Transverse colon (tissue), 4 donors: ENCODE data around the gene NANS. TPM values are rescaled to one million over a fixed set of nuclear protein-coding genes. Genes with fewer than 3 reads are reported as not detected.

Experiments used
- DNase-seq: peaks from one replicate; pipeline ENCODE4 v3.0.0-alpha.2; 2019
- H3K27ac ChIP-seq, 4 donors: fragments of 200-600 bp; sonication (generic); 2 replicates each; pipeline ENCODE4 v1.5.1; 2016 to 2018; ENCODE audit warnings: inconsistent platforms in 4 of 4
- H3K27me3 ChIP-seq: fragments of 200-600 bp; sonication (generic); 2 replicates; pipeline ENCODE4 v1.5.1; 2017; ENCODE audit warnings: inconsistent platforms
- H3K36me3 ChIP-seq, 4 donors: fragments of 200-600 bp; sonication (generic); 2 replicates each; pipeline ENCODE4 v1.5.1; 2017 to 2019; ENCODE audit warnings: inconsistent platforms in 4 of 4
- H3K4me1 ChIP-seq, 4 donors: fragments of 200-600 bp; sonication (generic); 2 replicates each; pipeline ENCODE4 v1.5.1; 2017 to 2020; ENCODE audit warnings: inconsistent platforms in 4 of 4
- H3K4me3 ChIP-seq, 4 donors: fragments of 200-600 bp; sonication (generic); 1 replicate in 1 of 4; 2 replicates in 3 of 4; pipeline versions ENCODE4 v1.5.1 to v1.6.1; 2017 to 2019; ENCODE audit warnings: inconsistent platforms in 4 of 4
- H3K9me3 ChIP-seq, 2 donors: fragments of 200-600 bp; sonication (generic); 2 replicates each; pipeline ENCODE4 v1.5.1; 2017 to 2019; ENCODE audit warnings: inconsistent platforms in 2 of 2
- CTCF ChIP-seq, 5 experiments: fragments of 200-600 bp in 3 of 5; fragments of 450-650 bp in 2 of 5; sonication (generic) in 3 of 5; IDR thresholded peaks; 1 replicate in 2 of 5; 2 replicates in 3 of 5; pipeline ENCODE4 v1.5.1; 2016 to 2017; ENCODE audit warnings: antibody characterized with exemption in 5 of 5, inconsistent platforms in 3 of 5, mild to moderate bottlenecking in 2 of 5, moderate library complexity in 1 of 5
- EP300 ChIP-seq: sonication (generic); formaldehyde crosslinking; IDR thresholded peaks from one replicate; pipeline ENCODE4 v1.6.1; 2017; ENCODE audit warnings: antibody characterized with exemption, low read depth
- POLR2A ChIP-seq: fragments of 450-650 bp; IDR thresholded peaks from one replicate; pipeline ENCODE4 v1.6.1; 2016; ENCODE audit warnings: antibody characterized with exemption, mild to moderate bottlenecking, moderate library complexity
- POLR2AphosphoS5 ChIP-seq, 3 donors: sonication (generic); formaldehyde crosslinking; IDR thresholded peaks; one replicate each; pipeline ENCODE4 v1.6.1; 2016; ENCODE audit warnings: antibody characterized with exemption in 3 of 3
- whole genome bisulfite sequencing, 2 donors: methylation state at CpG; one replicate each; pipeline ENCODE4 v1.1.5; 2018; ENCODE audit warnings: low coverage in 1 of 2; 5-methylcytosine and 5-hydroxymethylcytosine counted together
- in situ Hi-C, 4 donors: fragments of 200-750 bp; cut with MboI; loops; one replicate each; pipeline versions ENCODE4 v1.15.0 to v1.15.1; 2017; ENCODE audit warnings: low sequenced_read_pairs in 3 of 4, low pct_ligation_motif_present in 1 of 4, low pct_unique_long_range_greater_than_20kb in 1 of 4
- intact Hi-C: fragments of 100-400 bp; cut with DNase I; formaldehyde crosslinking; loops from one replicate; pipeline ENCODE4 v1.15.1; 2023; ENCODE audit warnings: low total_unique reads
- total RNA-seq, 4 donors: library from RNA; depleted of rRNA; stranded (reverse); fragments of >200 nt; gene quantifications; one replicate each; pipeline ENCODE4 v1.1.0, GENCODE V29; 2016

NANS gene
- 100 to 1,000 TPM in 3 of 4 donors, 10 to 100 TPM in 1; 86.6 to 319 (median 269) TPM for total RNA-seq

GRCh38 chr9:98056269-98057137 is at the start of gene NANS:
NANS (plus strand) TSS chr9:98056732; CDS start chr9:98056809, 77 bp downstream.
- intact Hi-C loops = loop anchor here (5.0 kb wide), 1 partner anchor 74 kb away; the partner anchor contains the start of gene ANP32B
- peak; percentile 97 for DNase-seq
- Histone ChIP-seq H3K9me3 (no peaks in the 10 kb centered on the region), H3K4me1 (peaks cover 8 to 40% (median 25%) of the 10 kb centered on the region in 4 donors), H3K4me3 (peak within 1 kb of the TSS; percentile 67 to 88 (median 80)), H3K27me3 (no peaks in the 10 kb centered on the region), H3K36me3 (peaks cover 0 to 7% (median under 1%) of the 10 kb centered on the region in 4 donors), H3K27ac (peak within 1 kb of the TSS; percentile 92 to 99 (median 97))
- TF ChIP-seq POLR2A = peak; percentile 98
- peak in 2 of 5 experiments; percentile 12 to 17 for TF ChIP-seq CTCF (IDR thresholded peaks at IDR 0.05)
- peak; percentile 99 for TF ChIP-seq POLR2AphosphoS5 (IDR thresholded peaks at IDR 0.05)
- no peak for TF ChIP-seq EP300
- in situ Hi-C loops = loop anchor here in 1 of 4 donors (25.0 kb wide), 1 partner anchor 131 kb away; the partner anchor contains the start of gene CORO2A
- 0 to 1% methylated on average over 10 to 66 of the region's 80 CpGs for WGBS, 2 donors

GRCh38 chr9:98007251-98007928 is 49.1 kb upstream of the NANS start:
- intact Hi-C loops (no loop called here), in situ Hi-C loops (no loop called here)
- no peaks in the 10 kb centered on the region for H3K9me3 ChIP-seq
- no peak overlapping the region for H3K27ac ChIP-seq
- no peaks in the 10 kb centered on the region for H3K27me3 ChIP-seq
- H3K4me1 ChIP-seq = peaks cover 0 to 9% (median 3%) of the 10 kb centered on the region in 4 donors
- peaks cover 0 to 48% (median 27%) of the 10 kb centered on the region in 4 donors for H3K36me3 ChIP-seq
- no peak for DNase-seq
- no peak overlapping the region for H3K4me3 ChIP-seq
- 72 to 81% methylated on average over 6 to 13 of the region's 13 CpGs for WGBS, 2 donors
- TF ChIP-seq POLR2A (no peak), EP300 (no peak), CTCF (IDR thresholded peaks at IDR 0.05) (no peak), POLR2AphosphoS5 (IDR thresholded peaks at IDR 0.05) (no peak)

GRCh38 chr9:98008764-98009163 is 47.8 kb upstream of the NANS start:
- 83 to 85% methylated on average over 1 to 3 of the region's 3 CpGs for WGBS, 2 donors
- Histone ChIP-seq H3K4me1 (peaks cover 0 to 9% (median 2%) of the 10 kb centered on the region in 4 donors), H3K36me3 (peaks cover 0 to 62% (median 32%) of the 10 kb centered on the region in 4 donors), H3K27ac (no peak overlapping the region), H3K9me3 (no peaks in the 10 kb centered on the region), H3K4me3 (no peak overlapping the region), H3K27me3 (no peaks in the 10 kb centered on the region)
- intact Hi-C loops (no loop called here), in situ Hi-C loops (no loop called here)
- no peak for DNase-seq
- TF ChIP-seq CTCF (IDR thresholded peaks at IDR 0.05) = no peak
- TF ChIP-seq POLR2AphosphoS5 (IDR thresholded peaks at IDR 0.05) = no peak
- TF ChIP-seq POLR2A = no peak
- no peak for TF ChIP-seq EP300

- Histone ChIP-seq H3K4me3 (no peak overlapping the region), H3K9me3 (no peaks in the 10 kb centered on the region), H3K4me1 (peaks cover 0 to 9% (median 2%) of the 10 kb centered on the region in 4 donors), H3K27me3 (no peaks in the 10 kb centered on the region), H3K36me3 (peaks cover 0 to 68% (median 34%) of the 10 kb centered on the region in 4 donors), H3K27ac (no peak overlapping the region)
- TF ChIP-seq POLR2AphosphoS5 (IDR thresholded peaks at IDR 0.05) (no peak), EP300 (no peak), POLR2A (no peak), CTCF (IDR thresholded peaks at IDR 0.05) (no peak)
- intact Hi-C loops = no loop called here
- in situ Hi-C loops = no loop called here
- 92 to 100% methylated on average over 1 to 6 of the region's 6 CpGs for WGBS, 2 donors
- no peak for DNase-seq
Measured at GRCh38 chr9:98009437-98009836, 47.1 kb upstream of the NANS start.
